PFSK-1 (cell line): ENCODE results near the gene CCDC7.

Experiments used
- FOXP2 ChIP-seq: optimal IDR thresholded peaks from 2 replicates; pipeline ENCODE3; 2011; ENCODE audit warnings: borderline replicate concordance, control low read depth, inconsistent platforms; ENCODE audit not compliant: insufficient read depth; ENCODE audit errors: extremely low read length, extremely low read depth
- POLR2AphosphoS5 ChIP-seq: IDR thresholded peaks from 2 replicates; pipeline ENCODE4 v1.6.1; 2012; ENCODE audit warnings: low read depth, mild to moderate bottlenecking, control low read depth, low read length, moderate library complexity
- REST ChIP-seq, 2 experiments: IDR thresholded peaks; 2 replicates each; pipeline versions ENCODE4 v1.6.1 to v1.8.0; 2011 to 2012; ENCODE audit warnings: low read depth in 2 of 2, low read length in 2 of 2, control low read depth in 1 of 2, inconsistent platforms in 1 of 2, mild to moderate bottlenecking in 1 of 2, moderate library complexity in 1 of 2; ENCODE audit not compliant: insufficient read depth in 1 of 2
- SIN3A ChIP-seq: IDR thresholded peaks from 2 replicates; pipeline ENCODE4 v1.6.1; 2012; ENCODE audit warnings: mild to moderate bottlenecking, low read length, moderate library complexity, borderline replicate concordance; ENCODE audit not compliant: insufficient read depth
- TAF1 ChIP-seq: IDR thresholded peaks from 2 replicates; pipeline ENCODE4 v1.6.1; 2012; ENCODE audit warnings: low read length, control low read depth, borderline replicate concordance; ENCODE audit not compliant: insufficient read depth

GRCh38 chr10:32622409-32622808 is 176.5 kb downstream of the CCDC7 start:
- TF ChIP-seq TAF1 (no peak), POLR2AphosphoS5 (no peak), REST (IDR thresholded peaks at IDR 0.05; ENCODE audit: insufficient read depth in 1 of 2, low read depth in 2 of 2, low read length in 2 of 2) (no peak), FOXP2 (no peak), SIN3A (no peak)
